Caco-2 (cell line): ENCODE results near the gene ZSCAN31. TPM values are rescaled to one million over a fixed set of nuclear protein-coding genes. Genes with fewer than 3 reads are reported as not detected.
"Not testable (repeated sequence)": the region's sequence is repeated elsewhere in the genome, so short reads cannot be mapped to it uniquely, and the experiment has no call there.

Source experiments
- BruUV-seq: library from RNA; stranded (reverse); fragments of 400-500 nt; replicated peaks from 2 replicates; lab custom pipeline; 2021; lab: Mats Ljungman, UMichigan
- CTCF ChIA-PET: fragments of 300-600 bp; sonication (Branson Sonifier 250); formaldehyde crosslinking; loops from one replicate; lab custom pipeline; 2022; ENCODE audit warnings: antibody characterized with exemption; lab: Charles Lee
- POLR2A ChIA-PET: fragments of 300-600 bp; sonication (Branson Sonifier 250); formaldehyde crosslinking; loops from one replicate; lab custom pipeline; 2022; ENCODE audit warnings: antibody characterized with exemption; lab: Charles Lee
- DNase-seq, 2 experiments: peaks; one replicate each; pipeline versions ENCODE4 v3.0.0 to v3.0.0-alpha.2; 2020 to 2022
- H3K27me3 ChIP-seq: replicated peaks from 2 replicates; pipeline ENCODE4 v1.6.0; 2011; ENCODE audit warnings: low read length; ENCODE audit not compliant: control insufficient read depth, insufficient read depth
- H3K36me3 ChIP-seq: 2 replicates; pipeline ENCODE4 v1.5.1; 2011; ENCODE audit warnings: low read length; ENCODE audit not compliant: control insufficient read depth, insufficient read depth
- H3K4me1 ChIP-seq: fragments of 250-450 bp; sonication (Bioruptor Pico); 2 replicates; pipeline ENCODE4 v1.5.1; 2020; ENCODE audit warnings: mild to moderate bottlenecking
- H3K4me3 ChIP-seq: 2 replicates; pipeline ENCODE4 v1.5.1; 2011; ENCODE audit warnings: low read depth, mild to moderate bottlenecking, control low read depth, low read length
- H3K9me3 ChIP-seq: fragments of 250-450 bp; sonication (Bioruptor Pico); 2 replicates; pipeline ENCODE4 v1.5.1; 2020; ENCODE audit warnings: mild to moderate bottlenecking, moderate library complexity
- H3K27ac Mint-ChIP-seq: one replicate; pipeline ENCODE4 v1.8.0; 2022; ENCODE audit warnings: mixed read lengths; ENCODE audit not compliant: unreplicated experiment
- H3K27me3 Mint-ChIP-seq: one replicate; pipeline ENCODE4 v1.8.0; 2022; ENCODE audit warnings: mixed read lengths; ENCODE audit not compliant: insufficient read depth, unreplicated experiment
- H3K36me3 Mint-ChIP-seq: one replicate; pipeline ENCODE4 v1.8.0; 2022; ENCODE audit warnings: mild to moderate bottlenecking, mixed read lengths; ENCODE audit not compliant: insufficient read depth, unreplicated experiment
- H3K4me1 Mint-ChIP-seq: one replicate; pipeline ENCODE4 v1.8.0; 2022; ENCODE audit warnings: low read depth, mixed read lengths; ENCODE audit not compliant: unreplicated experiment
- H3K4me3 Mint-ChIP-seq: one replicate; pipeline ENCODE4 v1.8.0; 2022; ENCODE audit warnings: mild to moderate bottlenecking, moderate library complexity, mixed read lengths; ENCODE audit not compliant: unreplicated experiment
- H3K9me3 Mint-ChIP-seq: one replicate; pipeline ENCODE4 v1.8.0; 2022; ENCODE audit warnings: mixed read lengths; ENCODE audit not compliant: unreplicated experiment
- CTCF ChIP-seq, 2 experiments: fragments of 200-600 bp in 1 of 2; IDR thresholded peaks; 1 replicate in 1 of 2; 2 replicates in 1 of 2; pipeline versions ENCODE4 v1.5.1 to v1.8.0; 2011 to 2022; ENCODE audit warnings: antibody characterized with exemption in 1 of 2, control low read depth in 1 of 2, inconsistent platforms in 1 of 2, low read depth in 1 of 2, low read length in 1 of 2, mild to moderate bottlenecking in 1 of 2, moderate library complexity in 1 of 2; ENCODE audit not compliant: insufficient read depth in 1 of 2, severe bottlenecking in 1 of 2, unreplicated experiment in 1 of 2
- intact Hi-C: fragments of 100-400 bp; cut with micrococcal nuclease; formaldehyde crosslinking; loops from one replicate; pipeline ENCODE4 v1.10.0; 2022; ENCODE audit not compliant: unreplicated experiment
- total RNA-seq: library from RNA; stranded (reverse); gene quantifications from 2 replicates; pipeline ENCODE4 v1.2.3, GENCODE V29; 2022

ZSCAN31 gene
- total RNA-seq, 1 experiment from 2014 or later = 1.7 TPM

GRCh38 chr6:28311139-28311823 lies 24.7 kb downstream of the ZSCAN31 start:
- Histone ChIP-seq H3K4me3 (no peak overlapping the region), H3K36me3 (no peaks in the 10 kb centered on the region), H3K9me3 (no peaks in the 10 kb centered on the region; the same call in 1 of the 2 replicates), H3K27me3 (no peaks in the 10 kb centered on the region), H3K4me1 (peaks cover 18% of the 10 kb centered on the region)
- BruUV-seq = no TSS peak
- no peaks in the 10 kb centered on the region for H3K36me3 Mint-ChIP-seq
- POLR2A ChIA-PET = no interaction called here
- DNase-seq = no peak
- intact Hi-C loops = no loop called here
- H3K9me3 Mint-ChIP-seq = peaks cover 10% of the 10 kb centered on the region
- H3K4me1 Mint-ChIP-seq = peaks cover 11% of the 10 kb centered on the region
- H3K4me3 Mint-ChIP-seq = no peak overlapping the region
- TF ChIP-seq CTCF (IDR thresholded peaks at IDR 0.05; ENCODE audit: insufficient read depth in 1 of 2, low read depth in 1 of 2, low read length in 1 of 2, severe bottlenecking in 1 of 2, unreplicated experiment in 1 of 2) = no peak
- H3K27ac Mint-ChIP-seq = no peak overlapping the region
- CTCF ChIA-PET = no interaction called here
- peaks cover 3% of the 10 kb centered on the region for H3K27me3 Mint-ChIP-seq

- H3K36me3 Mint-ChIP-seq, CTCF ChIA-PET, H3K27ac Mint-ChIP-seq, H3K36me3 ChIP-seq, H3K27me3 ChIP-seq, H3K9me3 ChIP-seq, BruUV-seq, H3K27me3 Mint-ChIP-seq, H3K9me3 Mint-ChIP-seq, POLR2A ChIA-PET, H3K4me3 ChIP-seq, H3K4me3 Mint-ChIP-seq, DNase-seq, intact Hi-C loops: not testable (repeated sequence)
- peaks cover 11% of the 10 kb centered on the region for H3K4me1 Mint-ChIP-seq
- peaks cover 18% of the 10 kb centered on the region for H3K4me1 ChIP-seq
Measured at GRCh38 chr6:28306363-28306762, 29.6 kb downstream of the ZSCAN31 start.

- Histone ChIP-seq H3K4me1 (no peaks in the 10 kb centered on the region), H3K27me3 (no peaks in the 10 kb centered on the region), H3K4me3 (no peak overlapping the region), H3K9me3 (no peaks in the 10 kb centered on the region), H3K36me3 (no peaks in the 10 kb centered on the region; the same call in 1 of the 2 replicates)
- intact Hi-C loops = no loop called here
- no peak for TF ChIP-seq CTCF (IDR thresholded peaks at IDR 0.05; ENCODE audit: insufficient read depth in 1 of 2, low read depth in 1 of 2, low read length in 1 of 2, severe bottlenecking in 1 of 2, unreplicated experiment in 1 of 2)
- Mint-ChIP-seq H3K4me1 (no peaks in the 10 kb centered on the region), H3K4me3 (no peak overlapping the region), H3K27ac (no peak overlapping the region), H3K36me3 (no peaks in the 10 kb centered on the region), H3K27me3 (peaks cover 1% of the 10 kb centered on the region), H3K9me3 (peaks cover 5% of the 10 kb centered on the region)
- BruUV-seq = no TSS peak
- no peak for DNase-seq
- POLR2A ChIA-PET = no interaction called here
- CTCF ChIA-PET = no interaction called here
Measured at GRCh38 chr6:28303570-28303969, 32.4 kb downstream of the ZSCAN31 start.
